Right cardiac atrium (tissue), 5 donors: ENCODE data around the gene SYCP2. TPM values are rescaled to one million over a fixed set of nuclear protein-coding genes. Genes with fewer than 3 reads are reported as not detected.

Source experiments
- ATAC-seq, 2 donors: fragments of 200-7000 bp; cut with Tn5 transposase; one replicate each; pipeline versions ENCODE4 v1.8.0 to v1.9.1; 2020; ENCODE audit warnings: moderate library complexity in 2 of 2, mild to moderate bottlenecking in 1 of 2
- DNase-seq, 3 donors: peaks; one replicate each; pipeline ENCODE4 v3.0.0-alpha.2; 2020
- H3K27ac ChIP-seq: one replicate; pipeline ENCODE4 v1.5.1; 2013; ENCODE audit warnings: mild to moderate bottlenecking, low read length, control low read depth, moderate library complexity
- H3K27me3 ChIP-seq: one replicate; pipeline ENCODE4 v1.6.1; 2013; ENCODE audit not compliant: control insufficient read depth, insufficient read depth
- H3K4me1 ChIP-seq: one replicate; pipeline ENCODE4 v1.6.1; 2013; ENCODE audit warnings: low read length; ENCODE audit not compliant: control insufficient read depth, insufficient read depth
- H3K4me3 ChIP-seq: one replicate; pipeline ENCODE4 v1.5.1; 2013; ENCODE audit warnings: low read length, control low read depth
- H3K9me3 ChIP-seq: one replicate; pipeline ENCODE4 v1.6.1; 2013; ENCODE audit warnings: low read length; ENCODE audit not compliant: control insufficient read depth
- WGBS: extraction: QIAGEN DNeasy Blood & Tissue Kit; methylation state at CpG from one replicate; pipeline ENCODE4 v1.1.7; 2013; 5-methylcytosine and 5-hydroxymethylcytosine counted together
- intact Hi-C, 4 donors: fragments of 100-400 bp; cut with DNase I; formaldehyde crosslinking; loops; one replicate each; pipeline versions ENCODE4 v1.11.0 to v1.14.0; 2022 to 2023
- polyA plus RNA-seq: library from polyadenylated mRNA; stranded (reverse); fragments of 200-250 nt; gene quantifications from one replicate; pipeline ENCODE4 v1.2.3, GENCODE V29; 2013
- total RNA-seq, 4 donors: library from RNA; stranded (reverse); fragmentation: NEBNext Ultra II Directional; extraction: Animal tissue kit (Norgen Biotek cat#: 25700); gene quantifications; one replicate each; pipeline ENCODE4 v1.2.1, GENCODE V29; 2021
- donor health status: healthy with polysubstance abuse.
- donor health status: DM: no; HTN: yes; CAD: no.
- donor health status: DM: no; HTN: no; CAD: no.
- donor health status: DM: no; HTN: yes; CAD: no; lungs with severe emphysema.
- donor health status: DM: yes; HTN: yes; CAD: no.

The SYCP2 gene
- total and polyA plus RNA-seq, 5 donors = 1.6 to 1.8 (median 1.7) TPM

GRCh38 chr20:59821201-59821600, 112.2 kb downstream of the SYCP2 start:
- no peak for DNase-seq
- WGBS = 94% methylated on average over 7 of the region's 7 CpGs
- H3K27ac ChIP-seq = no peak overlapping the region

GRCh38 chr20:59820204-59821041, 113.0 kb downstream of the SYCP2 start:
- H3K27me3 ChIP-seq = no peaks in the 10 kb centered on the region
- H3K4me1 ChIP-seq = peaks cover 2% of the 10 kb centered on the region
- DNase-seq = peak; percentile 48 to 89 (median 77)
- H3K9me3 ChIP-seq = no peaks in the 10 kb centered on the region
- H3K27ac ChIP-seq = peak overlapping the region; percentile 9
- WGBS = 50% methylated on average over 11 of the region's 11 CpGs
- ATAC-seq = peak; percentile 60 to 79
- H3K4me3 ChIP-seq = no peak overlapping the region
- intact Hi-C loops = no loop called here

More at GRCh38 chr20:59821201-59821600, 112.2 kb downstream of the SYCP2 start:
- Histone ChIP-seq H3K4me3 (no peak overlapping the region), H3K4me1 (peaks cover 2% of the 10 kb centered on the region), H3K9me3 (no peaks in the 10 kb centered on the region), H3K27me3 (no peaks in the 10 kb centered on the region)
- intact Hi-C loops = no loop called here
- no peak for ATAC-seq

- H3K4me3 ChIP-seq = no peak overlapping the region
- intact Hi-C loops = no loop called here
- no peaks in the 10 kb centered on the region for H3K9me3 ChIP-seq
- H3K4me1 ChIP-seq = peaks cover 2% of the 10 kb centered on the region
- H3K27ac ChIP-seq = no peak overlapping the region
- DNase-seq = no peak
- no peak for ATAC-seq
- no peaks in the 10 kb centered on the region for H3K27me3 ChIP-seq
- 92% methylated on average over 20 of the region's 20 CpGs for whole genome bisulfite sequencing
Measured at GRCh38 chr20:59819496-59820203, 113.8 kb downstream of the SYCP2 start.

GRCh38 chr20:59818911-59819310, 114.5 kb downstream of the SYCP2 start:
- Histone ChIP-seq H3K9me3 (no peaks in the 10 kb centered on the region), H3K27ac (no peak overlapping the region), H3K27me3 (no peaks in the 10 kb centered on the region), H3K4me3 (no peak overlapping the region), H3K4me1 (peaks cover 2% of the 10 kb centered on the region)
- ATAC-seq (no peak), DNase-seq (no peak)
- intact Hi-C loops = no loop called here
- WGBS = 89% methylated on average over 10 of the region's 10 CpGs

GRCh38 chr20:59817846-59818615, 115.4 kb downstream of the SYCP2 start:
- 76% methylated on average over 14 of the region's 14 CpGs for WGBS
- peaks cover 2% of the 10 kb centered on the region for H3K4me1 ChIP-seq
- no peak for ATAC-seq
- DNase-seq = no peak
- H3K9me3 ChIP-seq = no peaks in the 10 kb centered on the region
- H3K4me3 ChIP-seq = no peak overlapping the region
- intact Hi-C loops = no loop called here
- H3K27me3 ChIP-seq = no peaks in the 10 kb centered on the region
- no peak overlapping the region for H3K27ac ChIP-seq

GRCh38 chr20:59817406-59817805, 116.0 kb downstream of the SYCP2 start:
- WGBS = 81% methylated on average over 4 of the region's 4 CpGs
- DNase-seq = no peak
- no peak overlapping the region for H3K4me3 ChIP-seq
- H3K9me3 ChIP-seq = no peaks in the 10 kb centered on the region
- H3K4me1 ChIP-seq = peaks cover 2% of the 10 kb centered on the region
- intact Hi-C loops = no loop called here
- H3K27me3 ChIP-seq = no peaks in the 10 kb centered on the region
- ATAC-seq = no peak
- no peak overlapping the region for H3K27ac ChIP-seq

- Histone ChIP-seq H3K27ac (no peak overlapping the region), H3K9me3 (no peaks in the 10 kb centered on the region), H3K4me1 (peaks cover 2% of the 10 kb centered on the region), H3K27me3 (no peaks in the 10 kb centered on the region), H3K4me3 (no peak overlapping the region)
- DNase-seq (no peak), ATAC-seq (no peak)
- intact Hi-C loops = no loop called here
- 88% methylated on average over 4 of the region's 4 CpGs for WGBS
Measured at GRCh38 chr20:59816146-59816738, 117.2 kb downstream of the SYCP2 start.

- no peaks in the 10 kb centered on the region for H3K9me3 ChIP-seq
- 56% methylated on average over 8 of the region's 8 CpGs for WGBS
- H3K4me3 ChIP-seq = no peak overlapping the region
- no peak overlapping the region for H3K27ac ChIP-seq
- no peak for ATAC-seq
- no peaks in the 10 kb centered on the region for H3K4me1 ChIP-seq
- DNase-seq = no peak
- no peaks in the 10 kb centered on the region for H3K27me3 ChIP-seq
- intact Hi-C loops = no loop called here
Measured at GRCh38 chr20:59814840-59815340, 118.5 kb downstream of the SYCP2 start.

- H3K4me1 ChIP-seq = no peaks in the 10 kb centered on the region
- H3K27ac ChIP-seq = no peak overlapping the region
- no peaks in the 10 kb centered on the region for H3K9me3 ChIP-seq
- no peak overlapping the region for H3K4me3 ChIP-seq
- no peaks in the 10 kb centered on the region for H3K27me3 ChIP-seq
- peak; percentile 39 to 65 for ATAC-seq
- 58% methylated on average over 21 of the region's 21 CpGs for WGBS
- intact Hi-C loops = no loop called here
- DNase-seq = no peak
Measured at GRCh38 chr20:59813948-59814839, 119.2 kb downstream of the SYCP2 start.
